DMS153 (cell line): ENCODE data around the gene DHX8.
"Not testable (repeated sequence)": the region's sequence is repeated elsewhere in the genome, so short reads cannot be mapped to it uniquely, and the experiment has no call there.

Experiments
- DNase-seq: peaks from one replicate; lab custom pipeline; 2025; lab: John Stamatoyannopoulos, UW

The DHX8 gene

DNA sequence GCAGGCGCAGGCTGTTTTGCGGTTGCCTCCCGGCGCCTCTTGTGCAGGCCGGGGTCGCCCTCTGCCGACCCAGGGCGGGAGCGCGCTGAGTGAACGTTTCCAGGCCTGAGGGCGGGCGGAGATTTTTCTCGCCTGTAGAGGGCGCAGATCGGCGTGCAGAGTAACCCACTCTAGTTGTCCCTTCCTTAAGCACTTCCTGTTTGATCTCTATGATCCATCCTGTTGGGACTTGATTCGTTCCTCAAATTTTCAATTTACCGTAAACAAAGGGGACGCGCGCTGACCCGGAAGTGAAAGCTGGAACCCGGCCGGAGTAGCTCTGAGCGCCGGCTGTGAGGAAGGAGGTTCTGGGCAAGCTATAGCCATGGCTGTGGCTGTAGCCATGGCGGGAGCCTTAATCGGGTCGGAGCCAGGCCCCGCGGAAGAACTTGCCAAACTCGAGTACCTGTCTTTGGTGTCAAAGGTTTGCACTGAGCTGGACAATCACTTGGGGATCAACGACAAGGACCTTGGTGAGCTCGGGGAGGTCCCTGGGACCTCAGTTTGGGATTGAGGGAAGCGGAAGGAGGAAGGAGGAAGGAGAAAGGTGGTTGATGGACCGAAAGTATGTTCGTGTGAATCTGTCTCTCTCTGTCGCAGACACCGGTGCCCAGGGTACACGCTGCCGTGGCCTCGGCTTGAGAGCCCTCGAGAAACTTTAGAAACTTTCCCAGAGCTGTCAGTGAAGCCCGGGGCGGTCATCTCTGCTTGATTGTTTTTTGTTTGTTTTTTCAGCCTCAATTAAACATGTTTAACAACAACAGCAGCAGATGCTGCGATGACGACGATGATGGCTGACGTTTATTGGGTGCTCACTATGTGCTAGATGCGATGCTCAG lies at the start of gene DHX8:
TSS of gene DHX8 (plus strand) at position 302 of the 878 bp plus-strand sequence. CDS start at position 365, 63 bp downstream.
- DNase-seq = peak; percentile 99

DNA sequence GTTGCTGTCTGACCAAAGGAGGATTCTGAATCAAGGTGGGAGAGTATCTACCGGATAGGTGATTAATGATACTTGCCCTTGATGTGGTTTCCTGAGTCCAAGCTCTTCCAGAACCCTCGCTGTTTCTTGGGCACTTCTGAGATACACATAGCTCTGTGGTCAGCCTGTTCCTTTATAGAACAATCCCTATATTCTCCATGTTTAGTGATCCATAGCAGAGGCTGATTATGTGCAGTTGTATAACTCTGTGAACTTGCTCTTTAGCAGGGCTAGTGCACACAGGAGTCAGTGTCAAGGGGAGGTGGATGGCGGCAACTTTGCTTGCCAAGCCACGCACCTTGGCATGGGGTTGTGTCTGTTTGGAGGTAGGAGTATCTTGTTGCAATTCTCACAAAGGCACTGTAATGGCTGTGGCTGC lies 48.9 kb upstream of the DHX8 start:
- no peak for DNase-seq

DNA sequence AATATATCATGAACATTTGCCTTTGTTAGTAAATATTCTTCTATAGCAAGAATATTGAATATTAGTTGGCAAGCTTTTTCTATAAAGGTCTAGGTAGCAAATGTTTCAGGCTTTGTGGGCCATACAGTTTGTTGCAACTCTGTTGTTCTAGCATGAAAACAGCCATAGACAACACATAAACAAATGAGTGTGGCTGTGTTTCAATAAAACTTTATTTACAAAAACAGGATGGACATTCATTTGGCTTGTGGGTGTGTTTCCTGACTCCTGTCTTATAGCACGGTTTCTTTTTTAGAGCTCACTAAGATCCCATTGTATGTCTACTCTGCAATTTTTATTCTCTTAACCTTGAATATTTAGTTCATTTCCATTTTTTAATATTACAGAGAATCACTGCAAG lies 46.0 kb upstream of the DHX8 start:
- DNase-seq = no peak

DNA sequence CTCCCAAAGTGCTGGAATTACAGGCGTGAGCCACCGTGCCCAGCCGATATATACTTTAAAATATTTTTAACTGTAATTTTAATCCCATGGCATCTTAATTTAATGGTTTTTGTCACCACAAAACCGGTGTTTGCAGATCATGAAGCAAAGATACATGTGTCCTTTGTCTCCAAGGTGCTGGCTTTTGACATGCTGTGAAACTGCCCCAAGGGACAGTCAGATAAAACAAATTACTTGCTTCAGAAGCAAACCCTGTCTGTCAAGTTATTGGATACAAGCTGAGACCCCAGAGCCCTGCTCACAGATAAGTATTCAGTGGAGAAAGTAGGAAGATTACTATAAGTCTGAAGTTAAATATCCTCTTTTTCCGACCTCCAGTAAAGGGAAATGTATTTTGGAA lies 45.1 kb upstream of the DHX8 start:
- no peak for DNase-seq

DNA sequence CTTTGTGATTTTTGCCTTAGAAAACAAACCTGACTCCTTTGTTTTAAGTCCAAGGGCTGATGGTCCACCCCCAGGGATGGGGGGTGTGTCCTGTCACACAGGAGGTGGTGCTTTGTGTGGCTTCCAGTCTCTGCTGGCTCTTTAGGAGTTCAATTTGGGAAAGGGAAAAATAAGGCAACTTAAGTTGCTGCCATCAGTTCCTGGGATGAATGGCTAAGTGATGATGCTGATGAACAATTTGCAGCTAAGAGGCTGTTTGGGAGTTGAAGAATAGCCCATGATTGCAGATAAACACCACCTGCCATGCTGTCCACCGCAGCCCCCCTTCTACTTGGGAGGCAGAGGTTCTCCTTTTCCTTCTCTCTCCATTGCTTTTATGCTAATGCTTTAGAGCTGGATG lies 44.7 kb upstream of the DHX8 start:
- DNase-seq = no peak

DNA sequence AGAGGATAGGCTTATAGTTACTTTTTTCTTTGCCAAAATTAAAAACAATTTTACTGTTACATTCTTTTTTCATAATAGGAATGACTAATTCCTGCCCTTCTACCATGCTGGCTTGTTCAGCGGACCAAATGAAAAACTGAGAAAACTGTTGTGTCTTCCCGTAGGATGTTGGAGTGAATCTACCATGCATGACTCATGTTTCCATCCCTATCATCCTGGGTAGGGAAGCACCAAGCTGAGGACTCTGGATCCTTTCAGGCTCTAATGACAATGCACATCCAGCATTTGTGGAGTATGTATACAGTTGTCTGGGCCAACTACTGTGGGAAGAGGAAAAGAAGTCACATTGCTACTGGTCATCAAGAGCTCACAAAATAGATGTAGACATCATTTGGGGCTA lies 41.1 kb upstream of the DHX8 start:
- no peak for DNase-seq

DNA sequence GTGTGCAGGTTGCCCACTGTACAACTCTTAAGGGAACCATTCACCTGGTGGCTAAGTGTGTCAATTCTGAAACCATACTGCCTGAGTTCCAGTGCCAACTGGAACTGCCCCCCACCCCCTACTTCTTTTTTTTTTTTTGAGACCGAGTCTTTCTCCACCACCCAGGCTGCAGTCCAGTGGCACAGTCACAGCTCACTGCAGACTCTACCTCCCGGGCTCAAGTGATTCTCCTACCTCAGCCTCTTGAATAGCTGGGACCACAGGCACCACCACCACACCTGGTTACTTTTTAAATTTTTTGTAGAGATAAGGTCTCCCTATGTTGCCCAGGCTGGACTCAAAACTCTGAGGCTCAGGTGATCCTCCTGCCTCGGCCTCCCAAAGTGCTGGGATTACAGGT lies 40.4 kb upstream of the DHX8 start:
- no peak for DNase-seq

DNA sequence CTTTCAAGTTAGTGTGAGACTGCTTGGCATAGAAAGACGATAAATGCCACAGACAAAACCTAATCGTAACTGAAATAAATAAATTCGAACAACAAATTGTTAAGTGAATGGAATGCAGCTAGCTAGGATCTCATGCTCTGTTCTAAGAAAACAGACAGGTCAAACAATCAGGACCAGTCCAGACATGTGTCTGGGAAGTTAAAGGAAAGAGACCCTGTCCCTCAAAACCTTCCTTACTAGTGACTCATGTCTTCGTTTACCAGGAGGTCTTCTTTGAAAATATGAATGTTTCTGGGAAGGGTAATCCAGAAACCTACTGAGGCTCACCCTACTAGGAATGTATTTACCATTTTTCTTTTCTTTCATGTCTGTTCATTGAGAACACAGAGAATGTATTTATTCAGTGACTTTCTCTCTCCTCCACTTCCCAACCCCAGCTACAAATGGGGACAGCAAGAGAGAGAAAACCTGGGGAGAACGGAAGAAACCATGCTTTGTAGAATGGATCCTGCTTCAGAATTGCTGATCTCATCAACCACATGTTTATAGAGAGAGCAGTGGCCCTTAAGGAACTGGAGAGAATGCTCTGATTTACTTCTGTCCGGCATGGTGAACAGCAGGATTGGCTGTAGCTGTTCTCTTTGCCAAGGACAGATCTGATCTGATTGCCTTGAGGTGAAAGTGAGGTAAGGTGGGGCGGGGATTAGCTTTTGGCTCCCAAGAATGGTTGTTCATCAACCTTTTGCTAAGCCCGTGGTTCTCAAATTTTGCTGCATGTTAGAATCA lies 39.4 kb upstream of the DHX8 start:
- DNase-seq = no peak

DNA sequence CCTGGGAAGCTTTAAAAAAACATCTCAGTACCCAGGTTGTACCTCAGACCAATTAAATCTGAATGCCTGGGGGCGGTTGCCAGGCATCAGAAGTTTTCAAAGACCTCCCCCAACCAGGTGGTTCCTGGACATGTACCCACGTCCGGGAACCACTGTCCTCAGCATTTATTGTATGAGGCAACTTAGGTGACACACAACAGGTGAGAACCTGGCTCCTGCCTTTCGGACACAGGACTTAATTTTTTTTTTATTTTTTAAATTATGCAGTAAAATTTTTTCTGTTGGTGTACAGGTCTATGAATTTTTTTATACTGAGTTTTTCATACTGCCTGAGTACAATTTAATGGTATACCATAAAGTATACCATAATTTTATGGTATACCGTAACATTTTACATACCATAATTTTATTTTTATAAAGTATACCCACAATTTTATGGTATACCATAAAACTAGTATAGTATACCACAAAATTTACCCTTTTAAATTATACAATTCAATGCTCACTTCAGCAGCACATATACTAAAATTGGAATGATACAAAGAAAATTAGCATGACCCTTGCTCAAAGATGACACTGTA lies 38.7 kb upstream of the DHX8 start:
- no peak for DNase-seq

DNA sequence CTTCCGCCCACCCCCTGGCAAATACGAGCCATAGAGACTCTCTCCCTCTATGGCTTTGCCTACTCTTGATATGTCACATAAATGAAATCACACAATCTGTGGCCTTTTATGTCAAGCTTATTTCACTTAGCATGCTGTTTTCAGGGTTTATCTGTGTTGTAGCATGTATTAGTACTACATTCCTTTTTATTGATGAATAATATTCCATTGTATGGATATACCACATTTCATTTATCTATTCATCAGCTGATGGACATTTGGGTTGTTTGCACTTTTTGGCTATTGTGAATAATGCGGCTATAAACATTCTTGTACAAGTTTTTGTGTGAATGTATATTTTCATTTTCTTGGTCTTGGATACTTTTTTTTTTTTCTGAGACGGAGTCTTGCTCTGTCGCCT lies 37.0 kb upstream of the DHX8 start:
- no peak for DNase-seq

DNA sequence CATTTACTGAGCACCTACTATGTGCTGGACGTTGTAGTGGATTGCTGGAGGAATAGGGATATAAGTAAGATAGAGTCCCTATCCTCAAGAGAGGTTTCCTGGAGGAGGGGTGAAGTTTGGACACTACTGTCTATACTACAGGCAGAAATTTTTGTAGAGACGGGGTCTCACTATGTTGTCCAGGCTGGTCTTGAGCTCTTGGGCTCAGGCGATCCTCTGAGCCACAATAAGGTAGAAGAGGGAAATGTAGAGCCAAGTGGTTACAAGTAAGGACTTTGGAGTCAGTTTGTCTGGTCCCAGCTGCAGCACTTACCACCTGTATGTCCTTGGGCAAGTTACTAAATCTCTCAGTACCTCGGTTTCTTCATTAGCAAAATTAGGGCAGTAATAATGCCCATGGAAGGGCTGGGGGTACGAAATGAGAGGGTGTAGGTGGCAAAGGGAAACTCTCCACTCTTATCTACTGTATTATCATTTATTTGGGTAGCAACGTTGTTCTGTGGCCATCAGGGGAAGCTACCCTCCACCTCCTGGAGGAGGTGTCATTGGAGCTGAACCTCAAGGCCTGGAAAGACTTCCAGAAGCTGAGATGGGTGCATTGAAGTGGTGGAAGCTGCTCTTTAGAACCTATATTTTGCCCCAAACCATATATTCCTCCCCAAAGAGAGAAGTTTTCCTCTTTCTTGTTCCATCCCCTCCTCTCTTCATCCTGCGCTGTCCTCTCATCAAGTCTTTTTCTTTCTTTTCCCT lies 34.9 kb upstream of the DHX8 start:
- DNase-seq = no peak

DNA sequence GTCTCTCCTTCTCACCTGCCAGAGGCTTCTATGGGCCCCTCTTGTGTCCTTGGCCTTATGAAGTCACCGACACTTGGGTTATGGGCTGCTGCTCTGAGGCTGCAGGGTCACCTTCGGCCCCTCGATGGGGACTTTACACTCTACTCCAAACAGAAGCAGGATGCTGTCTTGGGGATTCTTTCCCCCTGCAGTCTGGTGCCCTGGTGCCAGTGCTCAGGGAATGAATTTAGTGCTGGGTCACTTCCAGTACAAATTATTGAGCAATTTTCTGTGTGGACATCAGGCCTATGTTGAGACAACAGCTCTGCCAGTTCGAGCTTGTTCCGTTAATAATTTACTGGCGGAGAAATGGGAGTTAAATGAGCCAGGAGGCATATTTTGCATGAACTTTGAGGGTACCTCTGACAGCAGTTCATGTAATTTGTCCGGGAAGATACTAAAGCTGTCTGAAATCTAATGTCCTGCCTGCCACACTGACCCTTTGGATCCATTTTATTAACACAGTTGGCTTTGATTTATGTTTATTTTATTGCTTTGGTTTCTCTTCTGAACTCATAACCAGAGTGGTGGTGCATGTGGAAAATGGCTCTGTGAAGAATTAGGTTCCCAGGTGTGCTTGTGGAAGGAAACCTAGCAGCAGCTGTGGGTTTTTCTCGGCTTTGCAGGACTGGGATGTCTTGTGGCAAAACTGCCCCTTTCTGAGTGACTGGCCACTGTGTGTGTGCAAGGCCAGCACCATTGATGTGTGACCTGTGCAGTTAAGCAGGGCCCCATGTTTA lies 34.1 kb upstream of the DHX8 start:
- no peak for DNase-seq

DNA sequence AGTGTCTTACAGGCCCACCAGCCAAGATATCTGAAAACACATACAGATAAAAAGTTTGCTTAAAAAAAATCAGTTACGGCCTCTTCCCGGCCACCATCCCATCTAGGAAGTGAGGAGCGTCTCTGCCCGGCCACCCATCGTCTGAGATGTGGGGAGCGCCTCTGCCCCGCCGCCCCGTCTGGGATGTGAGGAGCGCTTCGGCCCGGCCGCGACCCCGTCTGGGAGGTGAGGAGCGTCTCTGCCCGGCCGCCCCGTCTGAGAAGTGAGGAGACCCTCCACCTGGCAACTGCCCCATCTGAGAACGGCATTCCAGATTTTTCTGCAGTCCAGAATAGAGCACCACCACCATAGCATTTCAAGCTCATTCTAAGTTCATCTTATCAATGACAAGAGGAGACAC lies 33.0 kb upstream of the DHX8 start:
- DNase-seq = not testable (repeated sequence)

DNA sequence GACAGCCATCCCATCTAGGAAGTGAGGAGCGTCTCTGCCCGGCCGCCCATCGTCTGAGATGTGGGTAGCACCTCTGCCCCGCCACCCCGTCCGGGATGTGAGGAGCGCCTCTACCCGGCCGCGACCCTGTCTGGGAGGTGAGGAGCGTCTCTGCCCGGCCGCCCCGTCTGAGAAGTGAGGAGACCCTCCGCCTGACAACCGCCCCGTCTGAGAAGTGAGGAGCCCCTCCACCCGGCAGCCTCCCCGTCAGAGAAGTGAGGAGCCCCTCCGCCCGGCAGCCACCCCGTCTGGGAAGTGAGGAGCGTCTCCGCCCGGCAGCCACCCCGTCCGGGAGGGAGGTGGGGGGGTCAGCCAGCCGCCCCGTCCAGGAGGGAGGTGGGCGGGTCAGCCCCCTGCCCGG lies 32.0 kb upstream of the DHX8 start:
- not testable (repeated sequence) for DNase-seq

DNA sequence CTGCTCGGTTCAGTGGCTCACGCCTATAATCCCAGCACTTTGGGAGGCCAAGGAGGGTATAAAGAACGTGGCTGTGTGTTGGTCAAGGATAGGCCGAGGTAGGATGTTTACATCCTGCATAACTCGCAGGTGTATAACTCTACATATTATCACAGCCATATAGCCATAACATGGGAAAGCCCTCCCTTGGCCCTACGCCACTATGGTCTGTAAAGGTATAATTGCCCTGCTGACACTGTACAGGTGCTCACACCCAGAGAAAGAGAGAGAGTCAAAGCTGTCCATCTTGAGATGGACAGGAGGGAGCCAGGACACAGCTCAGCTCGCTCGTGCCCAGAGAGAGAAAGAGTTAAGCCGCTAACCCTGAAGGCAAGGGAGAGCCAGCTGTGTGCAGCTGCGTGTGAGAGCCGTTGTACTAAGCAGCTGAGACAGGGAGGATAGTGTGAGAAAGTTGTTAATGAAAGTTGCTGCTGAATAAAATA lies 30.4 kb upstream of the DHX8 start:
- no peak for DNase-seq

DNA sequence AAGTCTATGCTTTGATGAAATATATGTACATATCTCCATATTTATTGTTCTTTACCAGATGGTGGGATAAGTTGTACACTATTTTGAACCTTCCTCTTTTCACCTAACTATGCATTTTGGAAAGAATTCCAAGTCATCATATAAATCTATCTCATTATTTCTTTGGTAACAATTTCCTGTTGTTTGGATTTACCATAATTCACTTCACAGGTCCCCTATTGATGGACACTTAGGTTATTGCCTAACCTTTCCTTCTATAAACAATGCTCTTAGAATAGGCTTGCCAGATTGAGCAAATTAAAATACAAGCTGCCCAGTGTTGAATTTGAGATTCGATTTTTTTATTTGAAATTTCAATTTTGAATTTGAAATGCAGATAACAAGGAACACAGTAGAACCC lies 28.9 kb upstream of the DHX8 start:
- DNase-seq = no peak

DNA sequence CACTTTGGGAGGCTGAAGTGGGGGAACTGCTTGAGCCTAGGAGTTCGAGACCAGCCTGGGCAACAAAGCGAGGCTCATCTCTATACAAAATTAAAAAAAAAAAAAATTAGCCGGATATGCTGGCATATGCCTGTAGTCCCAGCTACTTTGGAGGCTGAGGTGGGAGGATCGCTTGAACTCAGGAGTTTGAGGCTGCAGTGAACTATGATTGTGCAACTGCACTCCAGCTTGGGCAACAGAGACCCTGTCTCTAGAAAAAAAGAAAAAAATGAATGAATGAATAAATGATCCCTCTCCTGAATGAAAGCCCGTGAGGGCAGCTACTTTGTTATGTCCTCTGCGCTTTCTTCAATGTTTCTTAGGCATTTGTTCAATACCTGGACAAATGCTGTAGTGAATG lies 27.7 kb upstream of the DHX8 start:
- DNase-seq = no peak

DNA sequence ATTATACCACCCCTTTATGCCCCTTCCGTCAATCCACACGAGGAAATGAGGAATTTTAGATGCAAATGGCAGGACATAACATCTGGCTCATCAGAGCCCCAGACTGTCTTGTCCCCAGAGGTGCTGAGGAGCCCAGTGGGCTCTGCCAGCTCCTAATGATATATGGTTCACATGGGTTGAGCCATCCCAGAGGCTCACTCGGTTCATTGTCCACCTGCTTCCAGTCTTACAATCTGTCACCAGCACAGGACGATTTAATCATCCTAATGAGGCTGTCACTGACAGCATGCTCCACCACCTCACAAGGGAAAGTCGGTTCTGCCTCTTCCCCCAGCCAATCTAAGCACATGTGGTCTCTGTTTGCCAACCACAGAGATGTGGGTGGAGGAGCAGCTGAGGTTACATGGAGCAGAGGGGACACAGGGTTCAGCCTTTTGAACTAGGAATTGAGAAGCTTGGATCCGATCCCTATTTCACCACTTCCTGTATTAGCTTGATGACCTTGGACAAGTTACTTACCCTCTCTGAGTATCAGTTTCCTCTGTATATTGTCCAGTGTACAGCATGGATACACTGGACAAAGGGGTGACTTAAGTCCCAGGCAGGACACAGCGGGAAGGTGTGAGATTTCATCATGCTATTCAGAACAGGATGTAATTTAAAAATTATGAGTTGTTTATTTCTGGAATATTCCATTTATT lies 27.0 kb upstream of the DHX8 start:
- peak; percentile 38 for DNase-seq

DNA sequence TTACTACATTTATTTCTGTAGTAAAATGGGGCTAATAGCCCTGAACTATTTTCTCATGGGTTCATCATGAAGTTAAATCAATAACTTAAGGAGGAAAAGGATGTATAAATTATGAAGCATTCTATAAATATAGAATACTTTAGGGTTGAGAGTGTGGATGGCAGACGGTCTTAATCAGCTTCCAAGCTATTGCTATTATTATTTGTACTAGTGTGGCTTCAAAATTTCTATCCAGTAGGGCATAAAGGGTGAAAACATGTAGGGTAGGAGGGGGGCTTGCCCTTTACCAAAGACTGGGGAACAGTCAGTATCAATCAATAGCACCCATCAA lies 26.4 kb upstream of the DHX8 start:
- no peak for DNase-seq

DNA sequence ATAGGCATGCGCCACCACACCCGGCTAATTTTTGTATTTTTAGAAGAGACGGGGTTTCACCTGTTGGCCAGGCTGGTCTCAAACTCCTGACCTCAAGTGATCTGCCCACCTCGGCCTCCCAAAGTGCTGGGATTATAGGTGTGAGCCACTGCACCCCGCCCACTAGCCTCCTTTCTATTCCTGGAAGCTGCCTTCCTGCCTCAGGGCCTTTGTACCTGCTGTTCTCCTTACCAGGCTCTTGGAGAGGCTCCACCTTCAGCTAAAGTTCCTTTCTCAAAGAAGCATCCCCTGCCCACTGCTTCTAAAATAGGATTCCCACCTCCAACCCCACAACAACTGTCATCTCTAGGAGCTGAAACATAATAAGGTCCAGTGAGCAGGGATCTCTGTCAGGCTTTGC lies 23.9 kb upstream of the DHX8 start:
- DNase-seq = not testable (repeated sequence)

DNA sequence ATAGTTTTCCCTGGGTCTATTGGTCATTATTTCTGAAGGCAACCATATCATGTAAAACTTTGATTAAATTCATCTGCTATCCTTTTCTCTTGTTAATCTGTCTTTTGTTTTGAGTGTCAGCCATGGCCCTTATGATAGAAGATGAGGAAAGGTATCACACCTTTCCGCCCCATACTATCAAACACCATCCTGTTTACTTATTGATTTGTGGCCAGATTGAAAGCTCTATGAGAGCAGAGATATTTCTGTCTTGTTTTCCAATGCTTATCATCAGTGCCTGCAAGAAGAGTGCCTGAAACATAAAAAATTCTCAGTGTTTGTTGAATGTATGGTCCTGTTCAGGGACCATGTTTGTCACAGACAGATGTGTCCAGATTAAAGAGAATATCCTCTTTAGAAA lies 22.6 kb upstream of the DHX8 start:
- DNase-seq = no peak
